Keratinocyte (primary cell): ENCODE results near the gene CENPP. TPM values are rescaled to one million over a fixed set of nuclear protein-coding genes. Genes with fewer than 3 reads are reported as not detected.
"Not testable (repeated sequence)": the region's sequence is repeated elsewhere in the genome, so short reads cannot be mapped to it uniquely, and the experiment has no call there.

Experiments used
- DNase-seq: peaks from one replicate; pipeline ENCODE4 v3.0.0-alpha.2; 2011; ENCODE audit warnings: low read depth, missing footprints, low spot score
- FAIRE-seq: peaks from 2 replicates; lab custom pipeline; 2011; peaks lifted over from hg19 to GRCh38; lab: Jason Lieb, UNC
- H2AFZ ChIP-seq: 2 replicates; pipeline ENCODE4 v1.6.0; 2012; ENCODE audit warnings: low read length, control low read depth, inconsistent platforms; ENCODE audit not compliant: control insufficient read depth
- H3K27ac ChIP-seq: 2 replicates; pipeline ENCODE4 v1.5.1; 2011; ENCODE audit warnings: low read length; ENCODE audit not compliant: control insufficient read depth, insufficient read depth
- H3K27me3 ChIP-seq: 3 replicates; pipeline ENCODE4 v1.6.0; 2011; ENCODE audit warnings: low read length; ENCODE audit not compliant: control insufficient read depth, insufficient read depth; ENCODE audit errors: extremely low read depth
- H3K36me3 ChIP-seq, 2 experiments: 2 replicates in 1 of 2; 3 replicates in 1 of 2; pipeline ENCODE4 v1.5.1; 2011; ENCODE audit warnings: low read length in 2 of 2, mild to moderate bottlenecking in 1 of 2; ENCODE audit not compliant: control insufficient read depth in 2 of 2, insufficient read depth in 2 of 2; ENCODE audit errors: extremely low read depth in 1 of 2
- H3K4me1 ChIP-seq: 3 replicates; pipeline ENCODE4 v1.5.1; 2011; ENCODE audit warnings: low read length; ENCODE audit not compliant: control insufficient read depth, insufficient read depth; ENCODE audit errors: extremely low read depth
- H3K4me2 ChIP-seq: 3 replicates; pipeline ENCODE4 v1.6.0; 2011; ENCODE audit warnings: low read depth, low read length; ENCODE audit not compliant: control insufficient read depth, insufficient read depth; ENCODE audit errors: extremely low read depth
- H3K4me3 ChIP-seq, 3 experiments: fragments of 200-600 bp in 1 of 3; sonication (generic) in 1 of 3; 2 replicates in 2 of 3; 3 replicates in 1 of 3; pipeline ENCODE4 v1.5.1; 2011 to 2016; ENCODE audit warnings: low read length in 3 of 3, mild to moderate bottlenecking in 3 of 3, control low read depth in 2 of 3, inconsistent platforms in 1 of 3, low read depth in 1 of 3, mixed read lengths in 1 of 3, mixed run types in 1 of 3, moderate library complexity in 1 of 3; ENCODE audit not compliant: control insufficient read depth in 2 of 3, insufficient read depth in 2 of 3; ENCODE audit errors: extremely low read depth in 1 of 3
- H3K79me2 ChIP-seq: 2 replicates; pipeline ENCODE4 v1.6.0; 2012; ENCODE audit warnings: low read length; ENCODE audit not compliant: control insufficient read depth, insufficient read depth
- H3K9ac ChIP-seq: 3 replicates; pipeline ENCODE4 v1.6.0; 2011; ENCODE audit warnings: low read length; ENCODE audit not compliant: control insufficient read depth, insufficient read depth; ENCODE audit errors: extremely low read depth
- H3K9me1 ChIP-seq: 3 replicates; pipeline ENCODE4 v1.6.0; 2011; ENCODE audit warnings: low read length; ENCODE audit not compliant: control insufficient read depth, insufficient read depth; ENCODE audit errors: extremely low read depth
- H3K9me3 ChIP-seq: 2 replicates; pipeline ENCODE4 v1.5.1; 2012; ENCODE audit warnings: low read depth, low read length; ENCODE audit not compliant: control insufficient read depth
- H4K20me1 ChIP-seq: 3 replicates; pipeline ENCODE4 v1.6.0; 2011; ENCODE audit warnings: low read length; ENCODE audit not compliant: control insufficient read depth, insufficient read depth; ENCODE audit errors: extremely low read depth
- EZH2 ChIP-seq: IDR thresholded peaks from one replicate; pipeline ENCODE4 v1.6.1; 2012; ENCODE audit warnings: inconsistent platforms, mild to moderate bottlenecking, low read length, moderate library complexity
- dilution Hi-C: fragments of 300-500 bp; cut with MboI; formaldehyde crosslinking; loops from one replicate; pipeline ENCODE4 v1.7.0; 2020; ENCODE audit warnings: low sequenced_read_pairs; ENCODE audit not compliant: extremely low pct_ligation_motif_present
- polyA plus RNA-seq, 5 experiments: library from polyadenylated mRNA; depleted of rRNA in 3 of 5; stranded (reverse) in 3 of 5; stranded (forward) in 1 of 5; unstranded in 1 of 5; fragments of >200 nt; gene quantifications; 1 replicate in 1 of 5; 2 replicates in 3 of 5; 3 replicates in 1 of 5; pipeline versions ENCODE4 v1.2.1 to v1.2.3, GENCODE V29; 2011 to 2012; ENCODE audit warnings: missing spikeins in 2 of 5, low read depth in 1 of 5, low replicate concordance in 1 of 5
- TF ChIP-seq, protein P1 (sequence below), 3 experiments: IDR thresholded peaks in 1 of 3; conservative IDR thresholded peaks in 1 of 3; optimal IDR thresholded peaks in 1 of 3; 2 replicates in 2 of 3; 3 replicates in 1 of 3; pipeline versions ENCODE3 to v1.5.1; 2011; ENCODE audit warnings: low read length in 3 of 3, mild to moderate bottlenecking in 3 of 3, moderate library complexity in 2 of 3, control low read depth in 1 of 3, inconsistent platforms in 1 of 3; ENCODE audit not compliant: insufficient read depth in 2 of 3; ENCODE audit errors: extremely low read depth in 1 of 3

Gene CENPP
- polyA plus RNA-seq, 1 donor (not counting 4 experiments of a cell fraction or from before 2014, with no cell fraction given): 6.7 TPM

DNA sequence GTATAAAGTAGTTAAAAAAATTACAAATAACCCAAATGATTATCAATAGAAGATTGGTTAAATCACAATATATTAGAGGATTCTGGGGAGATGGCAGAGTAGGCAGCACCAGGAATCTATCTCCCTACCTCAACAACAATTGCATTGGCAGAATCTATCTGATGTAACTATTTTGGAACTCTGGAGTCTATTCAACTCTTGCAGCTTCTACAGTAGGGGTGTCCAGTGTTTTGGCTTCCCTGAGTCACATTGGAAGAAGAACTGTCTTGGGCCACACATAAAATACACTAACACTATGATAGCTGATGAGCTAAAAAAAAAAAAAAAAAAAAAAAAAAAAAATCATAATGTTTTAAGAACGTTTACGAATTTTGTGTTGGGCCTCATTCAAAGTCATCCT is 239.2 kb downstream of the CENPP start:
- H3K9me3 ChIP-seq: no peaks in the 10 kb centered on the region
- FAIRE-seq (no peak), DNase-seq (no peak)
- H3K4me1 ChIP-seq: peaks cover 9% of the 10 kb centered on the region
- H3K9me1 ChIP-seq: no peaks in the 10 kb centered on the region
- no peaks in the 10 kb centered on the region for H3K27me3 ChIP-seq
- H3K9ac ChIP-seq: no peak overlapping the region
- H3K4me3 ChIP-seq: no peak overlapping the region
- dilution Hi-C loops: no loop called here
- no peaks in the 10 kb centered on the region for H3K36me3 ChIP-seq
- H2AFZ ChIP-seq: no peak overlapping the region
- no peak overlapping the region for H3K4me2 ChIP-seq
- H3K27ac ChIP-seq: no peak overlapping the region
- H3K79me2 ChIP-seq: no peaks in the 10 kb centered on the region
- TF ChIP-seq, protein P1, sequence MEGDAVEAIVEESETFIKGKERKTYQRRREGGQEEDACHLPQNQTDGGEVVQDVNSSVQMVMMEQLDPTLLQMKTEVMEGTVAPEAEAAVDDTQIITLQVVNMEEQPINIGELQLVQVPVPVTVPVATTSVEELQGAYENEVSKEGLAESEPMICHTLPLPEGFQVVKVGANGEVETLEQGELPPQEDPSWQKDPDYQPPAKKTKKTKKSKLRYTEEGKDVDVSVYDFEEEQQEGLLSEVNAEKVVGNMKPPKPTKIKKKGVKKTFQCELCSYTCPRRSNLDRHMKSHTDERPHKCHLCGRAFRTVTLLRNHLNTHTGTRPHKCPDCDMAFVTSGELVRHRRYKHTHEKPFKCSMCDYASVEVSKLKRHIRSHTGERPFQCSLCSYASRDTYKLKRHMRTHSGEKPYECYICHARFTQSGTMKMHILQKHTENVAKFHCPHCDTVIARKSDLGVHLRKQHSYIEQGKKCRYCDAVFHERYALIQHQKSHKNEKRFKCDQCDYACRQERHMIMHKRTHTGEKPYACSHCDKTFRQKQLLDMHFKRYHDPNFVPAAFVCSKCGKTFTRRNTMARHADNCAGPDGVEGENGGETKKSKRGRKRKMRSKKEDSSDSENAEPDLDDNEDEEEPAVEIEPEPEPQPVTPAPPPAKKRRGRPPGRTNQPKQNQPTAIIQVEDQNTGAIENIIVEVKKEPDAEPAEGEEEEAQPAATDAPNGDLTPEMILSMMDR (optimal IDR thresholded peaks at IDR 0.05 in 1 of 3, IDR thresholded peaks at IDR 0.05 in 1 of 3, conservative IDR thresholded peaks at IDR 0.05 in 1 of 3; ENCODE audit: extremely low read depth in 1 of 3, insufficient read depth in 2 of 3, low read length in 3 of 3): no peak
- TF ChIP-seq EZH2: no peak
- no peaks in the 10 kb centered on the region for H4K20me1 ChIP-seq

DNA sequence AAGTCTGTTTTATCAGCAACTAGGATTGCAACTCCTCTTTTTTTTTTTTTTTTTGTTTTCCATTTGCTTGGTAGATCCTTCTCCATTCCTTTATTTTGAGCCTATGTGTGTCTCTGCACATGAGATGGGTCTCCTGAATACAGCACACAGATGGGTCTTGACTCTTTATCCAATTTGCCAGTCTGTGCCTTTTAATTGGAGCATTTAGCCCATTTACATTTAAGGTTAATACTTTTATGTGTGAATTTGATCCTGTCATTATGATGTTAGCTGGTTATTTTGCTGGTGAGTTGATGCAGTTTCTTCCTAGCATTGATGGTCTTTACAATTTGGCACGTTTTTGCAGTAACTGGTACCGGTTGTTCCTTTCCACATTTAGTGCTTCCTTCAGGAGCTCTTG is 246.1 kb downstream of the CENPP start:
- H3K27ac ChIP-seq, dilution Hi-C loops, H3K4me2 ChIP-seq, DNase-seq, H3K4me1 ChIP-seq, H3K9me1 ChIP-seq, H3K36me3 ChIP-seq, H3K27me3 ChIP-seq, FAIRE-seq, H2AFZ ChIP-seq, H3K4me3 ChIP-seq, H3K79me2 ChIP-seq, H3K9ac ChIP-seq, H3K9me3 ChIP-seq, H4K20me1 ChIP-seq: not testable (repeated sequence)

DNA sequence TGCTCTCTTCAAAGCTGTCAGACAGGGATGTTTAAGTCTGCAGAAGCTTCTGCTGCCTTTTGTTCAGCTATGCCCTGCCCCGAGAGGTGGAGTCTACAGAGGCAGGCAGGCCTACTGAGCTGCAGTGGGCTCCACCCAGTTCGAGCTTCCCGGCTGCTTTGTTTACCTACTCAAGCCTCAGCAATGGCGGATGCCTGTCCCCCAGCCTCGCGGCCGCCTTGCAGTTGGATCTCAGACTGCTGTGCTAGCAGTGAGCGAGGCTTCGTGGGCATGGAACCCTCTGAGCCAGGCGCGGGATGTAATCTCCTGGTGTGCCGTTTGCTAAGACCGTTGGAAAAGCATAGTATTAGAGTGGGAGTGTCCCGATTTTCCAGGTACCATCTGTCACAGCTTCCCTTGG is 247.9 kb downstream of the CENPP start:
- H3K36me3 ChIP-seq, H3K4me3 ChIP-seq, H4K20me1 ChIP-seq, dilution Hi-C loops, H3K4me2 ChIP-seq, FAIRE-seq, H3K9me1 ChIP-seq, DNase-seq, H3K9ac ChIP-seq, H3K79me2 ChIP-seq, H3K4me1 ChIP-seq, H3K27me3 ChIP-seq, H2AFZ ChIP-seq, H3K9me3 ChIP-seq, H3K27ac ChIP-seq: not testable (repeated sequence)
